TTC549 (cell line): Measurements from ENCODE around the gene IL11.

Source experiments
- FAIRE-seq: peaks from 2 replicates; lab custom pipeline; 2012; peaks lifted over from hg19 to GRCh38; lab: Jason Lieb, UNC

Gene IL11

GRCh38 chr19:55372316-55373081 is 2.2 kb upstream of the IL11 start:
- FAIRE-seq = no peak

- no peak for FAIRE-seq
Measured at GRCh38 chr19:55369653-55370304, 484 bp downstream of the IL11 start.

- FAIRE-seq = no peak
Measured at GRCh38 chr19:55368701-55369563, 1.3 kb downstream of the IL11 start.

GRCh38 chr19:55368106-55368505 is 2.2 kb downstream of the IL11 start:
- no peak for FAIRE-seq

- FAIRE-seq = no peak
Measured at GRCh38 chr19:55366790-55367189, 3.5 kb downstream of the IL11 start.

- FAIRE-seq = no peak
Measured at GRCh38 chr19:55365964-55366363, 4.3 kb downstream of the IL11 start.

- FAIRE-seq = no peak
Measured at GRCh38 chr19:55365245-55365644, 5.0 kb downstream of the IL11 start.

GRCh38 chr19:55362990-55363716 is 7.1 kb downstream of the IL11 start, which contains the start of gene GARIN5B:
Gene GARIN5B, minus strand, starts transcription at chr19:55363260. Its CDS starts 194 bp downstream, at chr19:55363066.
- FAIRE-seq = no peak

- FAIRE-seq = no peak
Measured at GRCh38 chr19:55362174-55362989, 7.9 kb downstream of the IL11 start.

GRCh38 chr19:55360902-55361301 is 9.4 kb downstream of the IL11 start:
- FAIRE-seq = no peak

- FAIRE-seq = no peak
Measured at GRCh38 chr19:55358943-55359908, 11.0 kb downstream of the IL11 start.

GRCh38 chr19:55358493-55358892 is 11.8 kb downstream of the IL11 start:
- no peak for FAIRE-seq

- no peak for FAIRE-seq
Measured at GRCh38 chr19:55355213-55355821, 14.9 kb downstream of the IL11 start.

- FAIRE-seq = no peak
Measured at GRCh38 chr19:55354698-55355212, 15.5 kb downstream of the IL11 start, which contains the start of gene COX6B2. Gene COX6B2, minus strand, starts transcription at chr19:55354719. Its CDS starts 198 bp downstream, at chr19:55354521.

- FAIRE-seq = no peak
Measured at GRCh38 chr19:55353803-55354697, 16.2 kb downstream of the IL11 start.

- no peak for FAIRE-seq
Measured at GRCh38 chr19:55353356-55353802, 16.9 kb downstream of the IL11 start.

GRCh38 chr19:55352549-55353145 is 17.6 kb downstream of the IL11 start:
- FAIRE-seq = no peak

GRCh38 chr19:55352040-55352439 is 18.2 kb downstream of the IL11 start:
- no peak for FAIRE-seq
